GM12891 (cell line): Measurements from ENCODE around the gene C2CD3.
"Not testable (repeated sequence)": the region's sequence is repeated elsewhere in the genome, so short reads cannot be mapped to it uniquely, and the experiment has no call there.

Experiments used
- DNase-seq: peaks from one replicate; pipeline ENCODE4 v3.0.0; 2011; ENCODE audit warnings: low spot score; ENCODE audit not compliant: insufficient read length
- FAIRE-seq: peaks from 2 replicates; lab custom pipeline; 2011; peaks lifted over from hg19 to GRCh38; lab: Jason Lieb, UNC
- PAX5 ChIP-seq: IDR thresholded peaks from 2 replicates; pipeline ENCODE4 v1.6.1; 2011; ENCODE audit warnings: low read length, moderate library complexity, mild to moderate bottlenecking; ENCODE audit not compliant: insufficient read depth, severe bottlenecking
- POLR2A ChIP-seq: IDR thresholded peaks from 2 replicates; pipeline ENCODE4 v1.6.1; 2011; ENCODE audit warnings: low read depth, low read length, control low read depth
- POLR2AphosphoS5 ChIP-seq: IDR thresholded peaks from 2 replicates; pipeline ENCODE4 v1.6.1; 2011; ENCODE audit warnings: low read depth, low read length, control low read depth
- POU2F2 ChIP-seq: IDR thresholded peaks from 2 replicates; pipeline ENCODE4 v1.6.1; 2011; ENCODE audit warnings: low read depth, mild to moderate bottlenecking, control low read depth, low read length, moderate library complexity
- SPI1 ChIP-seq: IDR thresholded peaks from 2 replicates; pipeline ENCODE4 v1.6.1; 2011; ENCODE audit warnings: low read depth, low read length, control low read depth
- TAF1 ChIP-seq: IDR thresholded peaks from 2 replicates; pipeline ENCODE4 v1.6.1; 2011; ENCODE audit warnings: low read depth, low read length, control low read depth

The C2CD3 gene

DNA sequence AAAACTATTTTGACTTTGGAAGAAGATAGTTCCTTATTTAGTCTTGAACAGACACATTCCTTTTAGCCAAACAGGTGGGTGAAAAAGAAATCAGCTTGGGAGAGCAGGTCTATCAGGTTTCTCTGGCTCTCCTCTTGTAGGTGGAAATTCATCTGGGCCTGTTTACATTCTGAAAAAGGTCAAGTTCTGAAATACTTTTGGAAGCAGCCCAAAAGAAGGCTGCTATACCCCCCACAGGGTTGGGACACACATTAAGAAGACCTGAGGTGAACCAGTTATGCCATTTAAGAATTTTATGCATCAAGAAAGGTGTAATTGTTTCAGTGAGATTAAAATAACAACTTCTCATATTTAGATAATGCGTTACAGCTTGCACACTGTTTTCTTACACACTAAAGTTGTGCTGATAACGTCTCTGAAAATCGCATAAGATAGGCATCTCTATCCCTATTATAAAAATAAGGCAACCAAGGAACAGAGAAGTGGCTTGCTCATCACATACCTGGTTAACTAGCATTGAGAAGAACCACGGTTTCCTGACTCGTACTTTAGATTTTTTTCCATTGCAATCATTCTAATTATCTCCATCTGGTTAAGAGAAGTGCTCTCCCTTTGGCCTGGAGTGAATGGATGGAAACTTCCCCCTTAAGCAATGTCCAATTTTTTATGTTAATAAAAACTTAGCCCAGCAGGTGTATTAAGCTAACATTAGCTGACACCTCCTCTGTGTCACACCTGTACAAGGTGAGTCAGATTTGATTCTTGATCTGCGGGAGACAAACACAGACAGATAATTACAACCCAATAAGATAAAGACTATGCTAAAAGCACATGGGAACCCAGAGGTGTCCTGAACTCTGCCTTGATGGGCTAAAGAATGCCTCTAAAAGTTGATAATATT, 101.4 kb downstream of the C2CD3 start:
- FAIRE-seq = no peak
- no peak for TF ChIP-seq TAF1
- no peak for TF ChIP-seq POLR2AphosphoS5
- TF ChIP-seq SPI1 = no peak
- no peak for TF ChIP-seq POLR2A
- TF ChIP-seq PAX5 = no peak
- TF ChIP-seq POU2F2 = no peak

GRCh38 chr11:74066663-74067062, 104.1 kb downstream of the C2CD3 start:
- DNase-seq, FAIRE-seq: not testable (repeated sequence)

More for the DNA sequence above, 101.4 kb downstream of the C2CD3 start:
- no peak for DNase-seq

GRCh38 chr11:74065534-74065933, 105.3 kb downstream of the C2CD3 start:
- FAIRE-seq, DNase-seq: not testable (repeated sequence)

DNA sequence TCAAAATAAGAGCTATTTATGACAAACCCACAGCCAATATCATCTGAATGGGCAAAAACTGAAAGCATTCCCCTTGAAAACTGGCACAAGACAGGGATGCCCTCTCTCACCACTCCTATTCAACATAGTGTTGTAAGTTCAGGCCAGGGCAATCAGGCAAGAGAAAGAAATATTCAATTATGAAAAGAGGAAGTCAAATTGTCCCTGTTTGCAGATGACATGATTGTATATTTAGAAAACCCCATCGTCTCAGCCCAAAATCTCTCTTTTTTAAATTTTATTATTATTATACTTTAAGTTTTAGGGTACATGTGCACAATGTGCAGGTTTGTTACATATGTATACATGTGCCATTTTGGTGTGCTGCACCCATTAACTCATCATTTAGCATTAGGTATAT, 107.2 kb downstream of the C2CD3 start:
- peak; percentile 57 for TF ChIP-seq SPI1
- not testable (repeated sequence) for DNase-seq, FAIRE-seq

DNA sequence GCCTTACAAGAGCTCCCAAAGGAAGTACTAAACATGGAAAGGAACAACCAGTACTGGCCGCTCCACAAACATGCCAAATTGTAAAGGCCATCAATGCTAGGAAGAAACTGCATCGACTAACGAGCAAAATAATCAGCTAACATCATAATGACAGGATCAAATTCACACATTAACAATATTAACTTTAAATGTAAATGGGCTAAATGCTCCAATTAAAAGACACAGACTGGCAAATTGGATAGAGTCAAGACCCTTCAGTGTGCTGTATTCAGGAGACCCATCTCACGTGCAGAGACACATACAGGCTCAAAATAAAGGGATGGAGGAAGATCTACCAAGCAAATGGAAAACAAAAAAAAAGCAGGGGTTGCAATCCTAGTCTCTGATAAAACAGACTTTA, 109.2 kb downstream of the C2CD3 start:
- not testable (repeated sequence) for FAIRE-seq

DNA sequence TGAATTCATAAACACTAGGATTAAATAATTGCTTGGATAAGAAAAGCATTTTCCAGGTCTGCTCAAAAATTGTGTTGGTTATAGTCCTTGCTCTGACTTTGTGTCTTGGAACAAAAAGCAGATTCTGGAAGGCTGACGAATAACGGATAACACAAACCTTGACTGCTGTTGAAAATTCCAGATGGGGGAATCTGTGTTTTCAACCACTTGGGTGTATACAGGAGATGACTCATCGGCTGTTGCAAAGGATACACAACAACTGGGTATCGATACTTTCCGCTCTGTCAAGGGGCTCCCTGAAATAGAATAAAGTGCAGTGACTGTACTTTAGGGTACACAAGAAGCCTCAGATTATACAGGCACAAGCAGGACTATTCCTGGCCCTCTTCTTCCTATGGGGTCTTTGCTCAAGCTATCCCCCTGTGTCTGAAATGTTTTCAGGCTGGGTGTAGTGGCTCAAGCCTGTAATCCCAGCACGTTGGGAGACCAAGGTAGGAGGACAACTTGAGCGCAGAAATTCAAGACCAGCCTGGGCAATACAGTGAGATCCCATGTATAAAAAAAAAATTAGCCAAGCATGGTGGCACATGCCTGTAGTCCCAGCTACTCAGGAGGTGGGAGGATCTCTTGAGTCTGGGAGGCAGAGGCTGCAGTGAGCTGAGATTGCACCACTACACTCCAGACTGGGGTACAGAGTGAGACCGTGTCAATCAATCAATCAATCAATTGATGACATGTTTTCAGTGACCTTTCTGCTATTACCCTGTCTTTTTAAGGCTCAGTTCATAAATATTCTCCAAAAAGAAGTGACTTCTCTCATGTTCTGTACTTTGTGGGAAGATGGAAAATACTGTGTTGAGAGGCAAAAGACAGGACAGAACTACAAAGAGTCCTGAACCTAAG, 113.3 kb downstream of the C2CD3 start:
- FAIRE-seq (no peak), DNase-seq (no peak)
- TF ChIP-seq TAF1 (no peak), POU2F2 (no peak), POLR2AphosphoS5 (no peak), SPI1 (no peak), POLR2A (no peak), PAX5 (no peak)

More for the DNA sequence above, 109.2 kb downstream of the C2CD3 start:
- DNase-seq = not testable (repeated sequence)

GRCh38 chr11:74055938-74056337, 114.9 kb downstream of the C2CD3 start:
- DNase-seq (no peak), FAIRE-seq (no peak)
- TF ChIP-seq POLR2AphosphoS5 = no peak
- TF ChIP-seq POLR2A = no peak
- no peak for TF ChIP-seq SPI1
- TF ChIP-seq TAF1 = no peak
- TF ChIP-seq PAX5 = no peak

DNA sequence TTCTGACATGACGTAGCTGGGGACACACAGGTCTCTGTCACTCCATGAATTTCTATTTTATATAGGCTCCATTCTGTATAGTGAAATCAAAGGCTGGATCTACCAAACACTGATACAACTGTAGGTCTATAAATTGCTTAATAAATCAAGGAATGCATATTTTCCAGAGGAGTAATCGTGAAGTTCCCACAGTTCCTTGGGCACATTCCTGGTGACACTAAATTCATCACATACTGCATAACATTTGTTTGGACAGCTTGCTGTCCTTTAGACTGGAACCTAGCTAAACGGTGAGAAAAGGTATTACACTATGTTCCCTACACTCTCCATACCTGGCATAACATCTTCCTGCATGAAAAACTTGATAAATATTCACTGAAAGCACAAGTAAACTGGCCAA, 120.3 kb downstream of the C2CD3 start:
- no peak for DNase-seq
- FAIRE-seq = no peak
- no peak for TF ChIP-seq POU2F2
- no peak for TF ChIP-seq SPI1
- TF ChIP-seq POLR2AphosphoS5 = no peak
- TF ChIP-seq TAF1 = no peak
- no peak for TF ChIP-seq PAX5
- TF ChIP-seq POLR2A = no peak

DNA sequence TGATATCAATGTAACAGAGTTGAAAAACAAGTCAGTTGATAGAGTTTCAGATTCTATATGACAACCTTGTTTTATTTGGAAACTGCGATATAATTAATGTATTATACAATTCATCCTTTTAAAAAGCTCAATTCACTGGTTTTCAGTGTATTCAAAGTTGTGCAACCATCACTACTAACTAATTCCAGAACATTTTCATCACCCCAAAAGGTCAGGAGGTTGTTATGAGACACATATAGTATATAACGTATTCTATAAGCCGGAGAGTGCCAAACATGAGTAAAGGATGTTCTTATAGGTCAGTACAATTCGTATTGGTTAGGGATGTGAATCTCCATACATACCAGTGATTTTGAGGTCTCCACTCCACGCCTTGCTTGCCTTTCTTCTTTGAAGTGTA, 121.8 kb downstream of the C2CD3 start:
- no peak for TF ChIP-seq PAX5
- no peak for TF ChIP-seq SPI1
- no peak for TF ChIP-seq POLR2A
- no peak for TF ChIP-seq POU2F2
- no peak for TF ChIP-seq POLR2AphosphoS5
- TF ChIP-seq TAF1 = no peak
- no peak for DNase-seq
- no peak for FAIRE-seq

DNA sequence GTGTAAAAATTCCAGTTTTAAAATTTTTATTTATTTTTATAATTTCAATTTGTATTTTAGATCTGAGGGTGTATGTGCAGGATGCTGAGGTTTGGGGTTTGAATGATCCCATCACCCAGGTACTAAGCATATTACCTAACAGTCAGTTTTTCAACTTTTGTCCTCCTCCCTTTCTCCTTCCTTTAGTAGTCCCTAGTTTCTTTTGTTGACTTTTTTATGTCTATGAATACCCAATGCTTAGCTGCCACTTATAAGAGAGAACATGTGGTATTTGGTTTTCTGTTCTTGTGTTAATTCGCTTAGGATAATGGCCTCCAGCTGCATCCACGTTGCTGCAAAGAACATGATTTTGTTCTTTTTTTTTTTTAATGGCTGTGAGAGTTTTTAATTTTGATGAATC, 126.3 kb downstream of the C2CD3 start:
- no peak for DNase-seq
- no peak for TF ChIP-seq SPI1
- TF ChIP-seq POLR2A = no peak
- TF ChIP-seq PAX5 = no peak
- no peak for TF ChIP-seq TAF1
- no peak for TF ChIP-seq POU2F2
- TF ChIP-seq POLR2AphosphoS5 = no peak
- no peak for FAIRE-seq
